HCEC 1CT (cell line): ENCODE data around the gene INPP4B.

Experiments
- DNase-seq: peaks from one replicate; pipeline ENCODE4 v3.0.0-alpha.2; 2017

The INPP4B gene

GRCh38 chr4:142331646-142332045 lies 514.5 kb downstream of the INPP4B start:
- DNase-seq: no peak

- no peak for DNase-seq
Observed at GRCh38 chr4:142331132-142331531, 515.0 kb downstream of the INPP4B start.

- DNase-seq: no peak
Observed at GRCh38 chr4:142330311-142330710, 515.8 kb downstream of the INPP4B start.

- no peak for DNase-seq
Observed at GRCh38 chr4:142329313-142329712, 516.8 kb downstream of the INPP4B start.

- no peak for DNase-seq
Observed at GRCh38 chr4:142326181-142326580, 519.9 kb downstream of the INPP4B start.

- no peak for DNase-seq
Observed at GRCh38 chr4:142324572-142324971, 521.5 kb downstream of the INPP4B start.

GRCh38 chr4:142322996-142323395 lies 523.1 kb downstream of the INPP4B start:
- DNase-seq: no peak

GRCh38 chr4:142318280-142318679 lies 527.8 kb downstream of the INPP4B start:
- no peak for DNase-seq

GRCh38 chr4:142316913-142317312 lies 529.2 kb downstream of the INPP4B start:
- DNase-seq: no peak

GRCh38 chr4:142316025-142316424 lies 530.1 kb downstream of the INPP4B start:
- no peak for DNase-seq

GRCh38 chr4:142314686-142315085 lies 531.4 kb downstream of the INPP4B start:
- no peak for DNase-seq

- no peak for DNase-seq
Observed at GRCh38 chr4:142314247-142314646, 531.9 kb downstream of the INPP4B start.

- no peak for DNase-seq
Observed at GRCh38 chr4:142312391-142312790, 533.7 kb downstream of the INPP4B start.

- no peak for DNase-seq
Observed at GRCh38 chr4:142311916-142312315, 534.2 kb downstream of the INPP4B start.

- DNase-seq: no peak
Observed at GRCh38 chr4:142309772-142310171, 536.3 kb downstream of the INPP4B start.

- DNase-seq: no peak
Observed at GRCh38 chr4:142307857-142308256, 538.2 kb downstream of the INPP4B start.

- DNase-seq: no peak
Observed at GRCh38 chr4:142297313-142297712, 548.8 kb downstream of the INPP4B start.

GRCh38 chr4:142293536-142293935 lies 552.6 kb downstream of the INPP4B start:
- no peak for DNase-seq

GRCh38 chr4:142292231-142292630 lies 553.9 kb downstream of the INPP4B start:
- no peak for DNase-seq

- no peak for DNase-seq
Observed at GRCh38 chr4:142291299-142292050, 554.6 kb downstream of the INPP4B start.

- no peak for DNase-seq
Observed at GRCh38 chr4:142287371-142287770, 558.7 kb downstream of the INPP4B start.

- DNase-seq: no peak
Observed at GRCh38 chr4:142285222-142285583, 560.9 kb downstream of the INPP4B start.

- DNase-seq: no peak
Observed at GRCh38 chr4:142284402-142285221, 561.5 kb downstream of the INPP4B start.

GRCh38 chr4:142282870-142283431 lies 563.1 kb downstream of the INPP4B start:
- DNase-seq: no peak
